Endodermal cell (in vitro differentiated cells): Measurements from ENCODE around the gene SOX6. TPM values are rescaled to one million over a fixed set of nuclear protein-coding genes. Genes with fewer than 3 reads are reported as not detected.

ENCODE experiments used
- DNase-seq: peaks from one replicate; pipeline ENCODE4 v3.0.0-alpha.2; 2017
- H3K27ac ChIP-seq: 2 replicates; pipeline ENCODE4 v1.5.1; 2013; ENCODE audit warnings: mild to moderate bottlenecking, low read depth, low read length, moderate library complexity
- H3K27me3 ChIP-seq: 2 replicates; pipeline ENCODE4 v1.6.1; 2013; ENCODE audit warnings: mild to moderate bottlenecking, low read length, moderate library complexity; ENCODE audit not compliant: insufficient read depth, control insufficient read depth, poor library complexity, severe bottlenecking
- H3K36me3 ChIP-seq: 2 replicates; pipeline ENCODE4 v1.7.0; 2013; ENCODE audit warnings: mild to moderate bottlenecking, low read length, moderate library complexity; ENCODE audit not compliant: control insufficient read depth, insufficient read depth
- H3K4me1 ChIP-seq: one replicate; pipeline ENCODE4 v1.7.0; 2013; ENCODE audit warnings: low read length; ENCODE audit not compliant: control insufficient read depth, insufficient read depth
- H3K4me3 ChIP-seq: 2 replicates; pipeline ENCODE4 v1.5.1; 2013; ENCODE audit warnings: mild to moderate bottlenecking, low read length, moderate library complexity
- H3K9ac ChIP-seq: 2 replicates; pipeline ENCODE4 v1.6.1; 2013; ENCODE audit warnings: mild to moderate bottlenecking, low read length, moderate library complexity; ENCODE audit not compliant: poor library complexity, severe bottlenecking; ENCODE audit errors: extremely low read depth
- H3K9me3 ChIP-seq: 2 replicates; pipeline ENCODE4 v1.6.1; 2013; ENCODE audit warnings: mild to moderate bottlenecking, low read length, moderate library complexity; ENCODE audit not compliant: control insufficient read depth
- H3K27ac Mint-ChIP-seq: 2 replicates; pipeline ENCODE4 v1.8.0; 2020; ENCODE audit warnings: mixed read lengths
- H3K27me3 Mint-ChIP-seq: 2 replicates; pipeline ENCODE4 v1.8.0; 2021; ENCODE audit warnings: mild to moderate bottlenecking, mixed read lengths; ENCODE audit not compliant: insufficient read depth
- H3K36me3 Mint-ChIP-seq: 2 replicates; pipeline ENCODE4 v1.8.0; 2020; ENCODE audit warnings: low read depth, mixed read lengths
- H3K4me1 Mint-ChIP-seq: 2 replicates; pipeline ENCODE4 v1.8.0; 2020; ENCODE audit warnings: mixed read lengths
- H3K4me3 Mint-ChIP-seq: 2 replicates; pipeline ENCODE4 v1.8.0; 2020; ENCODE audit warnings: mild to moderate bottlenecking, moderate library complexity, mixed read lengths
- H3K9me3 Mint-ChIP-seq: 2 replicates; pipeline ENCODE4 v1.8.0; 2020; ENCODE audit warnings: mild to moderate bottlenecking, mixed read lengths
- WGBS, 2 experiments: methylation state at CpG; one replicate each; pipeline versions ENCODE4 v1.1.5 to v1.1.7; 2013; ENCODE audit warnings: missing lambda C conversion rate in 2 of 2, mixed read lengths in 1 of 2; ENCODE audit not compliant: insufficient coverage in 1 of 2, insufficient read length in 1 of 2; 5-methylcytosine and 5-hydroxymethylcytosine counted together
- total RNA-seq, 2 donors: library from RNA; stranded (reverse); fragmentation: NEBNext Ultra II Directional in 1 of 2; extraction: Animal tissue kit (Norgen Biotek cat#: 25700) in 1 of 2; gene quantifications; 2 replicates in 1 of 2; 3 replicates in 1 of 2; pipeline ENCODE4 v1.2.1, GENCODE V29; 2021
- TF ChIP-seq, protein P1 (sequence below): fragments of 200-600 bp; sonication (generic); conservative IDR thresholded peaks from 2 replicates; pipeline ENCODE4 v1.5.0; 2021; ENCODE audit warnings: antibody characterized with exemption, mild to moderate bottlenecking

Gene SOX6
- total RNA-seq, 2 donors from 2014 or later = 0.13 to 0.20 TPM

DNA sequence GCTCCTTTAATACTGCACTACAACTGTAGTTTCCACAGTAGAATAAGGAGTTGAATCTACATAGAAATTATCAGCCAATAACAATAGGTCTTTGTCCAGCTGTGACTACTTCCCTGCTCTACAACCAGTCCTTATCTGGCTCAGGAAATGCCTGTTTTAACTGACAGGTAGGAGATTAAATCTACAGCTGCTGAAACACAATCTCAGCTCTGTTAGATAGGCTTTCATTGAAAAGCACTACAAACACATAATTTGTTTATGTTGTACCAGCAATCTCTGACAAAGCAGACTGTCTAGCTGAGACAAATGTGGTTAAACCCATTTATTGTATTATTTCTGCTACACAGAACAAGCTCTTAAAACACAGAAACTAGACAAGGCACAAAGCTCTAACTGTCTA is 230.0 kb downstream of the SOX6 start:
- Histone ChIP-seq H3K4me3 (peak overlapping the region; percentile 20), H3K27ac (no peak overlapping the region), H3K4me1 (peaks cover 6% of the 10 kb centered on the region), H3K9me3 (no peaks in the 10 kb centered on the region), H3K27me3 (no peaks in the 10 kb centered on the region), H3K36me3 (no peaks in the 10 kb centered on the region), H3K9ac (no peak overlapping the region)
- H3K4me1 Mint-ChIP-seq = peaks cover 13% of the 10 kb centered on the region
- no peaks in the 10 kb centered on the region for H3K36me3 Mint-ChIP-seq
- H3K27me3 Mint-ChIP-seq = no peaks in the 10 kb centered on the region
- DNase-seq = no peak
- no peak overlapping the region for H3K4me3 Mint-ChIP-seq
- H3K9me3 Mint-ChIP-seq = no peaks in the 10 kb centered on the region
- TF ChIP-seq, protein P1, sequence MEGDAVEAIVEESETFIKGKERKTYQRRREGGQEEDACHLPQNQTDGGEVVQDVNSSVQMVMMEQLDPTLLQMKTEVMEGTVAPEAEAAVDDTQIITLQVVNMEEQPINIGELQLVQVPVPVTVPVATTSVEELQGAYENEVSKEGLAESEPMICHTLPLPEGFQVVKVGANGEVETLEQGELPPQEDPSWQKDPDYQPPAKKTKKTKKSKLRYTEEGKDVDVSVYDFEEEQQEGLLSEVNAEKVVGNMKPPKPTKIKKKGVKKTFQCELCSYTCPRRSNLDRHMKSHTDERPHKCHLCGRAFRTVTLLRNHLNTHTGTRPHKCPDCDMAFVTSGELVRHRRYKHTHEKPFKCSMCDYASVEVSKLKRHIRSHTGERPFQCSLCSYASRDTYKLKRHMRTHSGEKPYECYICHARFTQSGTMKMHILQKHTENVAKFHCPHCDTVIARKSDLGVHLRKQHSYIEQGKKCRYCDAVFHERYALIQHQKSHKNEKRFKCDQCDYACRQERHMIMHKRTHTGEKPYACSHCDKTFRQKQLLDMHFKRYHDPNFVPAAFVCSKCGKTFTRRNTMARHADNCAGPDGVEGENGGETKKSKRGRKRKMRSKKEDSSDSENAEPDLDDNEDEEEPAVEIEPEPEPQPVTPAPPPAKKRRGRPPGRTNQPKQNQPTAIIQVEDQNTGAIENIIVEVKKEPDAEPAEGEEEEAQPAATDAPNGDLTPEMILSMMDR = no peak
- no peak overlapping the region for H3K27ac Mint-ChIP-seq

DNA sequence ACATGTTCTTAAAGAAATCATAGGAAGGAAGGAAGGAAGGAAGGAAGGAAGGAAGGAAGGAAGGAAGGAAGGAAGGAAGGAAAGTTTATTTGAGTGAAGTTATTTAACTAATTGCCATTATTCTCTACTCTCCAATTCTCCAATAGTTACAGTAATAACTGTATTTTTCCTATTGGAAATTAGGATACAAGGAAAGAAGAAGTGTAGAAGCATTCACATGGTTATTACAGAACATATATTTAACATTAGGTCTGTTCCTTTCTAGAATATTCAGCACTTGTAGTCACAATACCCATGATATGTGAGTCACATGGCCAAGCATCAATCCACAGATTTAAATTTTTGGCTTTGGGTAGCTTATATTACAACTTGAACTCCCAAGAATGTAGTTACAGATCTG is 230.6 kb downstream of the SOX6 start:
- H3K9me3 ChIP-seq = no peaks in the 10 kb centered on the region
- Mint-ChIP-seq H3K9me3 (no peaks in the 10 kb centered on the region), H3K27ac (no peak overlapping the region), H3K4me3 (no peak overlapping the region), H3K36me3 (no peaks in the 10 kb centered on the region), H3K4me1 (peaks cover 17% of the 10 kb centered on the region), H3K27me3 (no peaks in the 10 kb centered on the region)
- H3K27me3 ChIP-seq = no peaks in the 10 kb centered on the region
- TF ChIP-seq, protein P1 = no peak
- no peak for DNase-seq
- H3K9ac ChIP-seq = no peak overlapping the region
- H3K4me1 ChIP-seq = peaks cover 6% of the 10 kb centered on the region
- H3K27ac ChIP-seq = no peak overlapping the region
- peak overlapping the region; percentile 20 for H3K4me3 ChIP-seq
- no peaks in the 10 kb centered on the region for H3K36me3 ChIP-seq

DNA sequence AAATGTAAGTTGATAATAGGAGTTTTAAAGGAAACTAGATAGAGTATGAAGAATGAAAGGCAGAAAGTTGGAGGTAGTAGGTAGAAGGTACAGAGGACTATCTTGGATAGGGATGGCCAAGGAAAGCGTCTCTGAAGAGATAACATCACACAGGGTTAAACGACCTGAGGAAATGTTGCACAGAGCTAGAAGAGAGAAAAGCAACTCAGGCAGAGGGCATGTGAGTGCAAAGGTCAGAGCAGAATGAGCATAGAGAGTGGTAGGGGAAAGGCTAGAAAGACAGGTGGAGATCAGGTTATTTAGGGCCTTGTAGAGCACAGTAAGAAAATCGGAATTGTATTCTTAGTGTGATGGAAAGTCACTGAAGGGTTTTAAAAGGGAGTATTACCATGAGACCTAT is 232.0 kb downstream of the SOX6 start:
- Histone ChIP-seq H3K4me3 (no peak overlapping the region), H3K27ac (no peak overlapping the region), H3K36me3 (no peaks in the 10 kb centered on the region), H3K9me3 (no peaks in the 10 kb centered on the region), H3K9ac (no peak overlapping the region), H3K27me3 (no peaks in the 10 kb centered on the region), H3K4me1 (peaks cover 6% of the 10 kb centered on the region)
- Mint-ChIP-seq H3K9me3 (no peaks in the 10 kb centered on the region), H3K36me3 (no peaks in the 10 kb centered on the region), H3K4me1 (peaks cover 23% of the 10 kb centered on the region), H3K27me3 (no peaks in the 10 kb centered on the region), H3K27ac (no peak overlapping the region), H3K4me3 (no peak overlapping the region)
- TF ChIP-seq, protein P1 = no peak
- DNase-seq = no peak
- WGBS, 2 experiments = 92 to 93% methylated on average over 3 of the region's 3 CpGs
